ENCODE results near the gene ASPSCR1. TPM values are rescaled to one million over a fixed set of nuclear protein-coding genes. Genes with fewer than 3 reads are reported as not detected.

Gene ASPSCR1
- total and polyA plus RNA-seq, 10 of the 15 experiments (the other 5 are each of a cell fraction or from before 2014, with no cell fraction given) = 1.5 to 48.4 (median 25.4) TPM

- DNase-seq (ENCODE audit: low read depth, low spot score) = no peak
- in situ Hi-C loops (cut with MboI) (no loop called here), intact Hi-C loops (cut with micrococcal nuclease; ENCODE audit: unreplicated experiment) (no loop called here)
- Histone ChIP-seq H3K9ac (ENCODE audit: control insufficient read depth, insufficient read depth, low read length) (no peak overlapping the region), H3K79me2 (ENCODE audit: control insufficient read depth, insufficient read depth, low read length) (no peaks in the 10 kb centered on the region), H3K4me2 (ENCODE audit: control insufficient read depth, insufficient read depth) (no peak overlapping the region), H4K20me1 (ENCODE audit: control insufficient read depth, insufficient read depth) (no peaks in the 10 kb centered on the region), H3K4me3 (no peak overlapping the region), H2AFZ (ENCODE audit: control insufficient read depth, low read depth, low read length) (no peak overlapping the region), H3K4me1 (ENCODE audit: control insufficient read depth, insufficient read depth, low read length) (no peaks in the 10 kb centered on the region), H3K27ac (ENCODE audit: control insufficient read depth, insufficient read depth) (no peak overlapping the region), H3K9me3 (replicated peaks; ENCODE audit: control insufficient read depth, insufficient read depth, low read length) (no peaks in the 10 kb centered on the region), H3K36me3 (ENCODE audit: control insufficient read depth in 2 of 2, insufficient read depth in 2 of 2, low read length in 1 of 2) (peaks cover 0 to 3% of the 10 kb centered on the region in 2 experiments; a peak in 3 of 4 replicates), H3K27me3 (replicated peaks in 1 of 2; ENCODE audit: control insufficient read depth in 2 of 2, insufficient read depth in 2 of 2, low read length in 1 of 2) (no peaks in the 10 kb centered on the region)
- FAIRE-seq = no peak
- ChIA-PET CTCF (no interaction called here), POLR2A (no interaction called here), SMC1A (ENCODE audit: uncharacterized antibody, unreplicated experiment) (no interaction called here), RAD21 (ENCODE audit: unreplicated experiment) (no interaction called here)
- no peak for ATAC-seq
- no TSS peak for BruUV-seq (replicated peaks)
- 93% methylated on average over 31 of the region's 37 CpGs for WGBS (ENCODE audit: insufficient coverage, insufficient replicate concordance, low lambda C conversion rate, missing lambda C conversion rate)
- TF ChIP-seq POLR2A (IDR thresholded peaks at IDR 0.05; ENCODE audit: low read depth, low read length) (0 out of 2 replicates have a peak, but pooled peaks have one; percentile 31), CHD2 (IDR thresholded peaks at IDR 0.05; ENCODE audit: borderline replicate concordance, low read depth, low read length) (no peak)
Observed at GRCh38 chr17:81993729-81994592, 16.5 kb downstream of the ASPSCR1 start.

GRCh38 chr17:81994593-81995462, 17.4 kb downstream of the ASPSCR1 start:
- Histone ChIP-seq H3K9ac (ENCODE audit: control insufficient read depth, insufficient read depth, low read length) (no peak overlapping the region), H3K27ac (ENCODE audit: control insufficient read depth, insufficient read depth) (no peak overlapping the region), H3K4me1 (ENCODE audit: control insufficient read depth, insufficient read depth, low read length) (no peaks in the 10 kb centered on the region), H3K4me2 (ENCODE audit: control insufficient read depth, insufficient read depth) (no peak overlapping the region), H4K20me1 (ENCODE audit: control insufficient read depth, insufficient read depth) (no peaks in the 10 kb centered on the region), H3K27me3 (replicated peaks in 1 of 2; ENCODE audit: control insufficient read depth in 2 of 2, insufficient read depth in 2 of 2, low read length in 1 of 2) (no peaks in the 10 kb centered on the region), H2AFZ (ENCODE audit: control insufficient read depth, low read depth, low read length) (no peak overlapping the region), H3K36me3 (ENCODE audit: control insufficient read depth in 2 of 2, insufficient read depth in 2 of 2, low read length in 1 of 2) (peaks cover 0 to 3% of the 10 kb centered on the region in 2 experiments; a peak in 3 of 4 replicates), H3K79me2 (ENCODE audit: control insufficient read depth, insufficient read depth, low read length) (no peaks in the 10 kb centered on the region), H3K9me3 (replicated peaks; ENCODE audit: control insufficient read depth, insufficient read depth, low read length) (no peaks in the 10 kb centered on the region), H3K4me3 (no peak overlapping the region)
- intact Hi-C loops (cut with micrococcal nuclease; ENCODE audit: unreplicated experiment) = no loop called here
- ChIA-PET SMC1A (ENCODE audit: uncharacterized antibody, unreplicated experiment) (no interaction called here), CTCF (no interaction called here), RAD21 (ENCODE audit: unreplicated experiment) (no interaction called here), POLR2A (no interaction called here)
- in situ Hi-C loops (cut with MboI) = no loop called here
- FAIRE-seq (no peak), ATAC-seq (no peak), DNase-seq (ENCODE audit: low read depth, low spot score) (no peak)
- 86% methylated on average over 37 of the region's 39 CpGs for WGBS (ENCODE audit: insufficient coverage, insufficient replicate concordance, low lambda C conversion rate, missing lambda C conversion rate)
- no TSS peak for BruUV-seq (replicated peaks)
- no peak for TF ChIP-seq BCL3 (IDR thresholded peaks at IDR 0.05; ENCODE audit: borderline replicate concordance, insufficient read depth, low read depth, low read length, poor library complexity, severe bottlenecking)
- no peak for TF ChIP-seq MYB (IDR thresholded peaks at IDR 0.05; ENCODE audit: borderline replicate concordance, low read depth, low read length)
- TF ChIP-seq CBX3 (IDR thresholded peaks at IDR 0.05; ENCODE audit: borderline replicate concordance, low read depth) = no peak
- TF ChIP-seq TCF12 (IDR thresholded peaks at IDR 0.05; ENCODE audit: low read depth, low read length) = no peak
- TF ChIP-seq ZNF217 (IDR thresholded peaks at IDR 0.05) = no peak
- no peak for TF ChIP-seq CBFB (IDR thresholded peaks at IDR 0.05; ENCODE audit: low read depth)
- no peak for TF ChIP-seq NFIC (IDR thresholded peaks at IDR 0.05; ENCODE audit: low read depth, low read length)
- TF ChIP-seq ZBED1 (IDR thresholded peaks at IDR 0.05; ENCODE audit: borderline replicate concordance) = no peak
- no peak for TF ChIP-seq POLR2AphosphoS2 (IDR thresholded peaks at IDR 0.05; ENCODE audit: low read depth, low read length)
- no peak for TF ChIP-seq KAT2A (conservative IDR thresholded peaks at IDR 0.05; ENCODE audit: control insufficient read depth, low read depth, low read length)
- no peak for TF ChIP-seq ZNF384 (IDR thresholded peaks at IDR 0.05; ENCODE audit: borderline replicate concordance, low read depth, low read length)
- TF ChIP-seq MXI1 (IDR thresholded peaks at IDR 0.05; ENCODE audit: low read depth, low read length) = no peak
- no peak for TF ChIP-seq NR2F1 (conservative IDR thresholded peaks at IDR 0.05)
- no peak for TF ChIP-seq CEBPB (IDR thresholded peaks at IDR 0.05; ENCODE audit: borderline replicate concordance in 1 of 2, low read depth in 2 of 2, low read length in 2 of 2)
